BJ (cell line): ENCODE data around the gene QTRT2. TPM values are rescaled to one million over a fixed set of nuclear protein-coding genes. Genes with fewer than 3 reads are reported as not detected.

Source experiments
- CTCF ChIA-PET: fragments of 350-600 bp; formaldehyde crosslinking; extraction: SDS; loops from one replicate; lab custom pipeline; 2021; ENCODE audit warnings: antibody characterized with exemption, inconsistent platforms; lab: Yijun Ruan, JAX
- POLR2A ChIA-PET: fragments of 300-600 bp; sonication (Branson Sonifier 250); formaldehyde crosslinking; extraction: SDS; loops from one replicate; lab custom pipeline; 2021; ENCODE audit warnings: antibody characterized with exemption; lab: Charles Lee
- DNase-seq: peaks from one replicate; pipeline ENCODE4 v3.0.0-alpha.2; 2011; ENCODE audit warnings: low read depth
- H3K27me3 ChIP-seq: 2 replicates; pipeline ENCODE4 v1.6.0; 2011; ENCODE audit warnings: low read length; ENCODE audit not compliant: control insufficient read depth, insufficient read depth
- H3K36me3 ChIP-seq: 2 replicates; pipeline ENCODE4 v1.5.1; 2011; ENCODE audit warnings: low read length; ENCODE audit not compliant: control insufficient read depth, insufficient read depth
- H3K4me3 ChIP-seq: 2 replicates; pipeline ENCODE4 v1.5.1; 2011; ENCODE audit warnings: low read depth, mild to moderate bottlenecking, control low read depth, low read length
- polyA plus RNA-seq: library from polyadenylated mRNA; depleted of rRNA; stranded (reverse); fragments of >200 nt; gene quantifications from 2 replicates; pipeline ENCODE4 v1.2.3, GENCODE V29; 2011
- TF ChIP-seq, protein P1 (sequence below): IDR thresholded peaks from 2 replicates; pipeline ENCODE4 v1.5.1; 2011; ENCODE audit warnings: low read depth, mild to moderate bottlenecking, control low read depth, inconsistent platforms, low read length, moderate library complexity; ENCODE audit not compliant: insufficient read depth

QTRT2 gene
- polyA plus RNA-seq, 1 experiment = 5.3 TPM

DNA sequence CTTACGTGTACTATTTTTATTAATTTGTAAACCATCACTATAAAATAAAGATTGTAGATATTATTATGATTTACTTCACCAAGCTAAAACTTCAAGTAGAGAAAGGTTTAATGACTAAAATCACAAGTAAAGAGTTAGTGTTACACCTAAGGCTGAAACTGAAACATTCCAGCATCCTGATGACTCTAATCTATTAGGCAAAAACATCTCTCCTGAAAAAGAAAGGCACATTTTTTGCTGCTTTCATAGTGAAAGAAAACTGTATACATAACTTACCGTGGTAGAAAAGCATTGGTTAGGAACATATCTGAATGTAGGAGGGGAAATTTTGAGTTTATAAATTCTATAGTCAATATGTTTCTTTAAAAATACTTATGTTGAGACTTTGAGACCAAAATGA is 35.6 kb upstream of the QTRT2 start:
- TF ChIP-seq, protein P1, sequence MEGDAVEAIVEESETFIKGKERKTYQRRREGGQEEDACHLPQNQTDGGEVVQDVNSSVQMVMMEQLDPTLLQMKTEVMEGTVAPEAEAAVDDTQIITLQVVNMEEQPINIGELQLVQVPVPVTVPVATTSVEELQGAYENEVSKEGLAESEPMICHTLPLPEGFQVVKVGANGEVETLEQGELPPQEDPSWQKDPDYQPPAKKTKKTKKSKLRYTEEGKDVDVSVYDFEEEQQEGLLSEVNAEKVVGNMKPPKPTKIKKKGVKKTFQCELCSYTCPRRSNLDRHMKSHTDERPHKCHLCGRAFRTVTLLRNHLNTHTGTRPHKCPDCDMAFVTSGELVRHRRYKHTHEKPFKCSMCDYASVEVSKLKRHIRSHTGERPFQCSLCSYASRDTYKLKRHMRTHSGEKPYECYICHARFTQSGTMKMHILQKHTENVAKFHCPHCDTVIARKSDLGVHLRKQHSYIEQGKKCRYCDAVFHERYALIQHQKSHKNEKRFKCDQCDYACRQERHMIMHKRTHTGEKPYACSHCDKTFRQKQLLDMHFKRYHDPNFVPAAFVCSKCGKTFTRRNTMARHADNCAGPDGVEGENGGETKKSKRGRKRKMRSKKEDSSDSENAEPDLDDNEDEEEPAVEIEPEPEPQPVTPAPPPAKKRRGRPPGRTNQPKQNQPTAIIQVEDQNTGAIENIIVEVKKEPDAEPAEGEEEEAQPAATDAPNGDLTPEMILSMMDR = no peak
- CTCF ChIA-PET = no interaction called here
- no peak for DNase-seq
- no peaks in the 10 kb centered on the region for H3K36me3 ChIP-seq
- no peak overlapping the region for H3K4me3 ChIP-seq
- POLR2A ChIA-PET = no interaction called here
- H3K27me3 ChIP-seq = no peaks in the 10 kb centered on the region

DNA sequence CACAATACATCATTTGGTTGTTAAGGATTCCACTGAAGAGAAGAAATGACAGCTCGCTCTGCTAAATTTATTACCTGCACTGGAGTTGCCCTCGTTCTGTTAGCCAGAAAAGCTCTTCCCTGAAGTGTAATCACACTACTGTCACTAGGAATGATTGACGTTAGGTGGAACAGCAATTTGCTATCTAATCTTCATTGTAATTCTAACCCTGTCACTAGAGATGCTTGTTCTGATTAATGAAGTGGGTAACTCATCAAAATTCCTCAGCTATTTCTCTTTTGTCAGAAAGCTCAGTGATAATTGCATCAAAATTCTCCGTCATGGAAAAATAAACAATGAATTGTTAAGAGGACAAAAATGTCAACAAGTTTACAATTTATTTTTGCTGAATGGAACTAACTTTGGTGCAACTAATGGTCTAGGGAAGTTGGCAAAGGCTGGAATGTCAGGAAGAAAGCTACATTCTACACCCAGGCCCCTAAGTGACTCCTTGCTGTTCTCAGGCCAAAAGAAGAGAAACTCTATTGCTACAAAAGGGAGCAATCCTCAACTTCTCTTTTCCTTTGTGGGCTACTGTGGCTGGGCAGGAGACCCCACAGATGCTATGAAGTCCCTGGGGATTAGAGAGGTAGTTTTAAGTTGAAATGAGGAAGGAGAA is 34.3 kb upstream of the QTRT2 start:
- ChIA-PET CTCF (interaction anchor here (1.0 kb wide), 1 partner anchor 9 kb away, joined by 4 read pairs; no protein-coding TSS in a partner anchor), POLR2A (no interaction called here)
- Histone ChIP-seq H3K4me3 (no peak overlapping the region), H3K36me3 (no peaks in the 10 kb centered on the region), H3K27me3 (no peaks in the 10 kb centered on the region)
- DNase-seq = no peak
- TF ChIP-seq, protein P1 = no peak

DNA sequence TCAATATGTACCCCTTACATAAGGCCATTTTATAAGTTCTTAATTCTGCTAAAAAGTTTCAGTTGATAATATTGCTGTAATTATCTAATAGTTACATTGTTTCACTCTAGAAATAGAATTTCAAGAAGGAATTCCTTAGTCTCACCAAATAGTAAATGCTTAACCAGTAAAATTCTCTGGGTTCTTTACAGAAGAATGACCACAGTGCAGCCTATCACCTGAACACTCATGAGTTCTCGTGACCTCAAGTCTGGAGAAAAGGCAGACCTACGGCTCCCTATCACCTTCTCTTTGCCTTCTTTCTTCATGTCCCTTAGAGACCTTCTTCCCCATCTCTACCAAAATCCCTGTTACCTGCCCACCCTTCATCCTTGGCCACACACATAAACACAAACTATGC is 31.1 kb upstream of the QTRT2 start:
- Histone ChIP-seq H3K4me3 (no peak overlapping the region), H3K27me3 (no peaks in the 10 kb centered on the region), H3K36me3 (no peaks in the 10 kb centered on the region)
- POLR2A ChIA-PET = no interaction called here
- TF ChIP-seq, protein P1 = no peak
- DNase-seq = no peak
- CTCF ChIA-PET = no interaction called here

DNA sequence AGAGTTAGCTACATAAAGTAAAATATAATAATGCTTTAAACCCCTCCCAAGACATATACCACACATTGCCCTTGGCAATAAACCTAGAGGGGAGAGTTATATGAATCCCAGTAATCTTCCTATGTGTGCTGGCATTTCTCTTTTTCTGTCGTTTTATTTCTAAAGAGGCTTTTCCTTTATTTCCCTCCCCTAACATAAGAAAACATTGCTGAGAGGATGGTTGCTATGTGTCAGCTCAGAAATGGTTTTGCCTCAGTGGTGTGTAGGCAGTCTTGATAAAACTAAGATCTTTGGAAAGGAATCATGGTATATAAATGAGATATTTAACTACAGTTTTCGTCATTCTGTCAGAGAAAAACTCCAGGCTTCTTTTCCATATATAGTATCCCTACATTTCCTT is 30.2 kb upstream of the QTRT2 start:
- Histone ChIP-seq H3K27me3 (no peaks in the 10 kb centered on the region), H3K36me3 (no peaks in the 10 kb centered on the region), H3K4me3 (no peak overlapping the region)
- ChIA-PET POLR2A (no interaction called here), CTCF (no interaction called here)
- DNase-seq = no peak
- TF ChIP-seq, protein P1 = no peak

DNA sequence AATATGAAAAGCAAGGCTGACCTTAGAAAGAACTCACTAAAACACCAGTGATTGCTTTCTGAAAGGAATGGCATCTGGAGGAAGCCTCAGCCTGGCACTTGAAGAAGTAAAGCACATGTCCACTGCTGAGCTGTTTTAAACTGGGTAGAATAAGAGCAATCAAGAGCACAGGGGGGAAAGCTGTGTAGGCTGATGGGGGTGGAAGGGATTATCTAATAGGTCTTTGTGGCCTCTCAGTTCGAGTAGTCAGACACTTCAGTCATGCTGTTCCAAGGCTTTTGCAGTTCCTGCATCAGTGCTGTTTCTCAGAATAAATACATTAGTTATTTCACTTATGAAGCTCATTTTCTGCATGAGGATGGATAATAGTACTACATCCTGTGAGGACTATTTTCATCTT is 22.8 kb upstream of the QTRT2 start:
- Histone ChIP-seq H3K27me3 (no peaks in the 10 kb centered on the region), H3K4me3 (no peak overlapping the region), H3K36me3 (no peaks in the 10 kb centered on the region)
- DNase-seq = no peak
- TF ChIP-seq, protein P1 = no peak
- ChIA-PET CTCF (no interaction called here), POLR2A (no interaction called here)
